HepG2 (cell line): ENCODE results near the gene ACKR3. TPM values are rescaled to one million over a fixed set of nuclear protein-coding genes. Genes with fewer than 3 reads are reported as not detected.

Experiments
- ATAC-seq: fragments of 200-7000 bp; cut with Tn5 transposase; 3 replicates; pipeline ENCODE4 v1.9.1; 2020; ENCODE audit warnings: mild to moderate bottlenecking, moderate library complexity
- BruUV-seq: library from RNA; stranded (reverse); fragments of 400-500 nt; replicated peaks from 2 replicates; lab custom pipeline; 2021; lab: Mats Ljungman, UMichigan
- CTCF ChIA-PET: fragments of 300-600 bp; formaldehyde crosslinking; extraction: SDS; loops from one replicate; lab custom pipeline; 2021; ENCODE audit warnings: low total read pairs, inconsistent platforms, low intra/inter-chr PET ratio; lab: Yijun Ruan, JAX
- POLR2A ChIA-PET: fragments of 350-600 bp; sonication (Branson Sonifier 250); formaldehyde crosslinking; loops from one replicate; lab custom pipeline; 2020; ENCODE audit warnings: antibody characterized with exemption, inconsistent platforms; lab: Yijun Ruan, JAX
- DNase-seq: peaks from one replicate; pipeline ENCODE4 v3.0.0-alpha.2; 2015; ENCODE audit warnings: low spot score
- FAIRE-seq: peaks from 3 replicates; lab custom pipeline; 2011; peaks lifted over from hg19 to GRCh38; lab: Jason Lieb, UNC
- H2AFZ ChIP-seq: one replicate; pipeline ENCODE4 v1.6.1; 2011; ENCODE audit warnings: low read length, inconsistent platforms
- H3K27ac ChIP-seq: fragments of 300-600 bp; 3 replicates; pipeline ENCODE4 v1.8.0; 2011; ENCODE audit warnings: mixed run types, mild to moderate bottlenecking, mixed read lengths, low read length, inconsistent platforms; ENCODE audit not compliant: insufficient read depth; ENCODE audit errors: extremely low read length
- H3K27me3 ChIP-seq, 2 experiments: fragments of 200-600 bp in 1 of 2; 2 replicates in 1 of 2; 3 replicates in 1 of 2; pipeline versions ENCODE4 v1.6.0 to v1.8.0; 2011; ENCODE audit warnings: low read length in 2 of 2, mild to moderate bottlenecking in 2 of 2, moderate library complexity in 2 of 2, inconsistent platforms in 1 of 2; ENCODE audit not compliant: insufficient read depth in 2 of 2, control insufficient read depth in 1 of 2
- H3K36me3 ChIP-seq, 2 experiments: fragments of 200-600 bp in 1 of 2; replicated peaks in 1 of 2; 2 replicates in 1 of 2; 3 replicates in 1 of 2; pipeline versions ENCODE4 v1.5.1 to v1.8.0; 2011; ENCODE audit warnings: low read length in 2 of 2, inconsistent platforms in 1 of 2; ENCODE audit not compliant: insufficient read depth in 2 of 2, control insufficient read depth in 1 of 2
- H3K4me1 ChIP-seq: 2 replicates; pipeline ENCODE4 v1.5.1; 2012; ENCODE audit warnings: low read length, inconsistent platforms; ENCODE audit not compliant: insufficient read depth
- H3K4me2 ChIP-seq: 2 replicates; pipeline ENCODE4 v1.6.0; 2011; ENCODE audit warnings: low read depth, low read length, inconsistent platforms
- H3K4me3 ChIP-seq, 3 experiments: fragments of 200-600 bp in 1 of 3; sonication (generic), shearing (Covaris generic) in 1 of 3; replicated peaks in 1 of 3; 2 replicates each; pipeline ENCODE4 v1.5.1; 2011 to 2016; ENCODE audit warnings: low read length in 3 of 3, inconsistent platforms in 2 of 3, low read depth in 2 of 3, mild to moderate bottlenecking in 2 of 3, control low read depth in 1 of 3, mixed read lengths in 1 of 3; ENCODE audit not compliant: insufficient read depth in 1 of 3
- H3K79me2 ChIP-seq: one replicate; pipeline ENCODE4 v1.6.1; 2011; ENCODE audit warnings: low read length, inconsistent platforms; ENCODE audit not compliant: insufficient read depth
- H3K9ac ChIP-seq: 2 replicates; pipeline ENCODE4 v1.6.0; 2011; ENCODE audit warnings: mild to moderate bottlenecking, low read depth, low read length, inconsistent platforms; ENCODE audit not compliant: insufficient read depth
- H3K9me3 ChIP-seq: 2 replicates; pipeline ENCODE4 v1.5.1; 2012; ENCODE audit warnings: mild to moderate bottlenecking, low read length
- H4K20me1 ChIP-seq: 2 replicates; pipeline ENCODE4 v1.6.0; 2011; ENCODE audit warnings: inconsistent platforms, mild to moderate bottlenecking, low read length, moderate library complexity; ENCODE audit not compliant: insufficient read depth
- ADNP ChIP-seq: sonication (generic); formaldehyde crosslinking; IDR thresholded peaks from 2 replicates; pipeline ENCODE4 v1.4.0; 2020; ENCODE audit warnings: missing genetic modification reagents
- ARNTL ChIP-seq: sonication (generic); formaldehyde crosslinking; IDR thresholded peaks from 2 replicates; pipeline ENCODE4 v1.4.0; 2020; ENCODE audit warnings: mild to moderate bottlenecking, missing genetic modification reagents
- BATF2 ChIP-seq: sonication (generic); formaldehyde crosslinking; IDR thresholded peaks from 2 replicates; pipeline ENCODE4 v1.8.0; 2022; ENCODE audit warnings: mild to moderate bottlenecking, missing genetic modification reagents, moderate library complexity
- CSRNP1 ChIP-seq: sonication (generic); formaldehyde crosslinking; IDR thresholded peaks from 2 replicates; pipeline ENCODE4 v1.8.1; 2023; ENCODE audit warnings: mild to moderate bottlenecking, missing genetic modification reagents
- FOXA1 ChIP-seq, 2 experiments: fragments of 450-650 bp in 1 of 2; sonication (generic) in 1 of 2; formaldehyde crosslinking in 1 of 2; IDR thresholded peaks; 2 replicates each; pipeline versions ENCODE4 v1.4.0 to v1.6.1; 2016 to 2020; ENCODE audit warnings: missing genetic modification reagents in 1 of 2
- KLF16 ChIP-seq, 2 experiments: sonication (generic) in 1 of 2; formaldehyde crosslinking in 1 of 2; IDR thresholded peaks; 2 replicates each; pipeline versions ENCODE4 v1.6.1 to v1.8.0; 2016 to 2023; ENCODE audit warnings: missing genetic modification reagents in 2 of 2, missing compliant biosample characterization in 1 of 2
- MATR3 ChIP-seq: sonication (generic); formaldehyde crosslinking; IDR thresholded peaks from 2 replicates; pipeline ENCODE4 v1.4.0; 2020; ENCODE audit warnings: missing genetic modification reagents
- SIX1 ChIP-seq: sonication (generic); formaldehyde crosslinking; IDR thresholded peaks from 2 replicates; pipeline ENCODE4 v1.4.0; 2020; ENCODE audit warnings: missing genetic modification reagents, borderline replicate concordance
- ZFAT ChIP-seq: sonication (generic); formaldehyde crosslinking; conservative IDR thresholded peaks from 2 replicates; pipeline ENCODE4 v1.8.1; 2023; ENCODE audit warnings: missing genetic modification reagents, inconsistent platforms
- ZHX1 ChIP-seq: sonication (generic); formaldehyde crosslinking; IDR thresholded peaks from 2 replicates; pipeline ENCODE4 v1.8.1; 2022; ENCODE audit warnings: low read depth, mild to moderate bottlenecking, missing genetic modification reagents
- ZNF646 ChIP-seq: sonication (generic); formaldehyde crosslinking; IDR thresholded peaks from 2 replicates; pipeline ENCODE4 v1.9.0; 2021; ENCODE audit warnings: mild to moderate bottlenecking, missing genetic modification reagents
- in situ Hi-C: cut with HindIII; loops from 2 replicates; pipeline ENCODE4 v1.10.0; 2017; ENCODE audit warnings: low pct_unique_long_range_greater_than_20kb; ENCODE audit not compliant: extremely low pct_ligation_motif_present
- intact Hi-C: fragments of 100-400 bp; cut with micrococcal nuclease; formaldehyde crosslinking; loops from one replicate; pipeline ENCODE4 v1.10.0; 2022; ENCODE audit not compliant: unreplicated experiment
- polyA plus RNA-seq, 8 experiments: library from polyadenylated mRNA; depleted of rRNA in 3 of 8; stranded (reverse) in 7 of 8; unstranded in 1 of 8; fragments of >200 nt; fragmentation: Illumina TruSeq in 4 of 8; extraction: Trizol in 4 of 8; gene quantifications; 2 replicates each; pipeline versions ENCODE4 v1.2.1 to v1.2.3, GENCODE V29; 2011 to 2016; ENCODE audit warnings: low read depth in 4 of 8, missing spikeins in 1 of 8, mixed read lengths in 1 of 8; ENCODE audit not compliant: insufficient read depth in 1 of 8
- total RNA-seq, 5 experiments: library from RNA; depleted of rRNA; stranded (reverse); fragments of >200 nt; fragmentation: Illumina TruSeq; extraction: Trizol; gene quantifications; 2 replicates each; pipeline ENCODE4 v1.2.3, GENCODE V29; 2016; ENCODE audit warnings: low read depth in 1 of 5

ACKR3 gene
- total and polyA plus RNA-seq, 2 of the 13 experiments (the other 11 are each of a cell fraction or from before 2014, with no cell fraction given), result not detected

GRCh38 chr2:236593956-236594355 lies 24.3 kb downstream of the ACKR3 start:
- Histone ChIP-seq H3K9ac (no peak overlapping the region), H3K4me2 (no peak overlapping the region), H3K4me3 (no peak overlapping the region), H3K27me3 (peaks cover 0 to 26% of the 10 kb centered on the region in 2 experiments; a peak in 3 of 5 replicates), H4K20me1 (no peaks in the 10 kb centered on the region), H3K36me3 (no peaks in the 10 kb centered on the region), H3K79me2 (no peaks in the 10 kb centered on the region), H3K9me3 (peaks cover 11% of the 10 kb centered on the region), H3K27ac (no peak overlapping the region), H3K4me1 (peaks cover 5% of the 10 kb centered on the region; the same call in 1 of the 2 replicates), H2AFZ (no peak overlapping the region)
- intact Hi-C loops, result no loop called here
- no peak for TF ChIP-seq ARNTL
- TF ChIP-seq MATR3 (CRISPR knock-in tag), result no peak
- no peak for TF ChIP-seq ZHX1 (CRISPR knock-in tag)
- TF ChIP-seq ZFAT, result no peak
- 0 out of 2 replicates have a peak, but pooled peaks have one; percentile 18 for TF ChIP-seq BATF2
- no peak for TF ChIP-seq SIX1 (CRISPR knock-in tag)
- TF ChIP-seq ZNF646 (CRISPR knock-in tag), result peak; percentile 68
- TF ChIP-seq CSRNP1 (CRISPR knock-in tag), result no peak
- TF ChIP-seq ADNP, result no peak
- no peak for TF ChIP-seq KLF16 (CRISPR knock-in tag; IDR thresholded peaks at IDR 0.05)
- peak; percentile 4; the same call in 1 of the 2 replicates for TF ChIP-seq FOXA1 (IDR thresholded peaks at IDR 0.05)
- TF ChIP-seq FOXA1 (CRISPR knock-in tag; IDR thresholded peaks at IDR 0.05), result no peak
- CTCF ChIA-PET, result no interaction called here
- DNase-seq (no peak), ATAC-seq (no peak), FAIRE-seq (peak; percentile 64)
- POLR2A ChIA-PET, result no interaction called here
- BruUV-seq, result no TSS peak
- in situ Hi-C loops, result no loop called here
